ENCODE measurements around the gene PDCD11. TPM values are rescaled to one million over a fixed set of nuclear protein-coding genes. Genes with fewer than 3 reads are reported as not detected.

Gene PDCD11
- total RNA-seq, 1 experiment from 2014 or later: 78.8 TPM

- no peak within 1 kb of the TSS for H3K27ac Mint-ChIP-seq
- ATAC-seq (no peak), DNase-seq (ENCODE audit: low spot score) (no peak)
- no peaks in the 10 kb centered on the region for H3K9me3 Mint-ChIP-seq
- no peaks in the 10 kb centered on the region for H3K36me3 Mint-ChIP-seq
- TF ChIP-seq ATF1 (CRISPR knock-in tag; IDR thresholded peaks at IDR 0.05) (no peak), EMX1 (CRISPR knock-in tag; IDR thresholded peaks at IDR 0.05) (no peak), FOXK1 (CRISPR knock-in tag; IDR thresholded peaks at IDR 0.05) (no peak)
- TF ChIP-seq, protein P1, sequence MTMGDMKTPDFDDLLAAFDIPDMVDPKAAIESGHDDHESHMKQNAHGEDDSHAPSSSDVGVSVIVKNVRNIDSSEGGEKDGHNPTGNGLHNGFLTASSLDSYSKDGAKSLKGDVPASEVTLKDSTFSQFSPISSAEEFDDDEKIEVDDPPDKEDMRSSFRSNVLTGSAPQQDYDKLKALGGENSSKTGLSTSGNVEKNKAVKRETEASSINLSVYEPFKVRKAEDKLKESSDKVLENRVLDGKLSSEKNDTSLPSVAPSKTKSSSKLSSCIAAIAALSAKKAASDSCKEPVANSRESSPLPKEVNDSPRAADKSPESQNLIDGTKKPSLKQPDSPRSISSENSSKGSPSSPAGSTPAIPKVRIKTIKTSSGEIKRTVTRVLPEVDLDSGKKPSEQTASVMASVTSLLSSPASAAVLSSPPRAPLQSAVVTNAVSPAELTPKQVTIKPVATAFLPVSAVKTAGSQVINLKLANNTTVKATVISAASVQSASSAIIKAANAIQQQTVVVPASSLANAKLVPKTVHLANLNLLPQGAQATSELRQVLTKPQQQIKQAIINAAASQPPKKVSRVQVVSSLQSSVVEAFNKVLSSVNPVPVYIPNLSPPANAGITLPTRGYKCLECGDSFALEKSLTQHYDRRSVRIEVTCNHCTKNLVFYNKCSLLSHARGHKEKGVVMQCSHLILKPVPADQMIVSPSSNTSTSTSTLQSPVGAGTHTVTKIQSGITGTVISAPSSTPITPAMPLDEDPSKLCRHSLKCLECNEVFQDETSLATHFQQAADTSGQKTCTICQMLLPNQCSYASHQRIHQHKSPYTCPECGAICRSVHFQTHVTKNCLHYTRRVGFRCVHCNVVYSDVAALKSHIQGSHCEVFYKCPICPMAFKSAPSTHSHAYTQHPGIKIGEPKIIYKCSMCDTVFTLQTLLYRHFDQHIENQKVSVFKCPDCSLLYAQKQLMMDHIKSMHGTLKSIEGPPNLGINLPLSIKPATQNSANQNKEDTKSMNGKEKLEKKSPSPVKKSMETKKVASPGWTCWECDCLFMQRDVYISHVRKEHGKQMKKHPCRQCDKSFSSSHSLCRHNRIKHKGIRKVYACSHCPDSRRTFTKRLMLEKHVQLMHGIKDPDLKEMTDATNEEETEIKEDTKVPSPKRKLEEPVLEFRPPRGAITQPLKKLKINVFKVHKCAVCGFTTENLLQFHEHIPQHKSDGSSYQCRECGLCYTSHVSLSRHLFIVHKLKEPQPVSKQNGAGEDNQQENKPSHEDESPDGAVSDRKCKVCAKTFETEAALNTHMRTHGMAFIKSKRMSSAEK (CRISPR knock-in tag; IDR thresholded peaks at IDR 0.05; ENCODE audit: borderline replicate concordance): no peak
- TF ChIP-seq, protein P2, sequence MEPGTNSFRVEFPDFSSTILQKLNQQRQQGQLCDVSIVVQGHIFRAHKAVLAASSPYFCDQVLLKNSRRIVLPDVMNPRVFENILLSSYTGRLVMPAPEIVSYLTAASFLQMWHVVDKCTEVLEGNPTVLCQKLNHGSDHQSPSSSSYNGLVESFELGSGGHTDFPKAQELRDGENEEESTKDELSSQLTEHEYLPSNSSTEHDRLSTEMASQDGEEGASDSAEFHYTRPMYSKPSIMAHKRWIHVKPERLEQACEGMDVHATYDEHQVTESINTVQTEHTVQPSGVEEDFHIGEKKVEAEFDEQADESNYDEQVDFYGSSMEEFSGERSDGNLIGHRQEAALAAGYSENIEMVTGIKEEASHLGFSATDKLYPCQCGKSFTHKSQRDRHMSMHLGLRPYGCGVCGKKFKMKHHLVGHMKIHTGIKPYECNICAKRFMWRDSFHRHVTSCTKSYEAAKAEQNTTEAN (CRISPR knock-in tag; IDR thresholded peaks at IDR 0.05): no peak
- no peaks in the 10 kb centered on the region for H3K27me3 Mint-ChIP-seq (ENCODE audit: low read depth)
- H3K4me1 Mint-ChIP-seq: peaks cover 7% of the 10 kb centered on the region
- no peak within 1 kb of the TSS for H3K4me3 Mint-ChIP-seq
- ChIA-PET CTCF (no interaction called here), POLR2A (interaction anchor here (1.1 kb wide), 1 partner anchor 10 kb away, joined by 3 read pairs; no protein-coding TSS in a partner anchor)
These were observed 82.7 kb downstream of the PDCD11 start, which contains the start of gene CALHM3 for GRCh38 chr10:103479135-103479534. TSS of gene CALHM3 (minus strand) at chr10:103479240. CDS start at chr10:103479032, 208 bp downstream.

- ChIA-PET CTCF (interaction anchor here (0.8 to 1.1 kb wide), 3 partner anchors 15 to 112 kb away, joined by 3 to 4 read pairs (median 3); no protein-coding TSS in a partner anchor), POLR2A (no interaction called here)
- peaks cover 7% of the 10 kb centered on the region for H3K4me1 Mint-ChIP-seq
- no peak for DNase-seq (ENCODE audit: low spot score)
- TF ChIP-seq PREB (CRISPR knock-in tag; IDR thresholded peaks at IDR 0.05; ENCODE audit: borderline replicate concordance) (no peak), ZNF263 (CRISPR knock-in tag; IDR thresholded peaks at IDR 0.05; ENCODE audit: low read depth) (no peak)
- TF ChIP-seq, protein P3, sequence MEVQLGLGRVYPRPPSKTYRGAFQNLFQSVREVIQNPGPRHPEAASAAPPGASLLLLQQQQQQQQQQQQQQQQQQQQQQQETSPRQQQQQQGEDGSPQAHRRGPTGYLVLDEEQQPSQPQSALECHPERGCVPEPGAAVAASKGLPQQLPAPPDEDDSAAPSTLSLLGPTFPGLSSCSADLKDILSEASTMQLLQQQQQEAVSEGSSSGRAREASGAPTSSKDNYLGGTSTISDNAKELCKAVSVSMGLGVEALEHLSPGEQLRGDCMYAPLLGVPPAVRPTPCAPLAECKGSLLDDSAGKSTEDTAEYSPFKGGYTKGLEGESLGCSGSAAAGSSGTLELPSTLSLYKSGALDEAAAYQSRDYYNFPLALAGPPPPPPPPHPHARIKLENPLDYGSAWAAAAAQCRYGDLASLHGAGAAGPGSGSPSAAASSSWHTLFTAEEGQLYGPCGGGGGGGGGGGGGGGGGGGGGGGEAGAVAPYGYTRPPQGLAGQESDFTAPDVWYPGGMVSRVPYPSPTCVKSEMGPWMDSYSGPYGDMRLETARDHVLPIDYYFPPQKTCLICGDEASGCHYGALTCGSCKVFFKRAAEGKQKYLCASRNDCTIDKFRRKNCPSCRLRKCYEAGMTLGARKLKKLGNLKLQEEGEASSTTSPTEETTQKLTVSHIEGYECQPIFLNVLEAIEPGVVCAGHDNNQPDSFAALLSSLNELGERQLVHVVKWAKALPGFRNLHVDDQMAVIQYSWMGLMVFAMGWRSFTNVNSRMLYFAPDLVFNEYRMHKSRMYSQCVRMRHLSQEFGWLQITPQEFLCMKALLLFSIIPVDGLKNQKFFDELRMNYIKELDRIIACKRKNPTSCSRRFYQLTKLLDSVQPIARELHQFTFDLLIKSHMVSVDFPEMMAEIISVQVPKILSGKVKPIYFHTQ (CRISPR knock-in tag; IDR thresholded peaks at IDR 0.05): no peak
- no peak overlapping the region for H3K27ac Mint-ChIP-seq
- no peaks in the 10 kb centered on the region for H3K36me3 Mint-ChIP-seq
- no peak for ATAC-seq
- no peaks in the 10 kb centered on the region for H3K9me3 Mint-ChIP-seq
- no peaks in the 10 kb centered on the region; the same call in 1 of the 2 replicates for H3K27me3 Mint-ChIP-seq (ENCODE audit: low read depth)
- H3K4me3 Mint-ChIP-seq: no peak overlapping the region
These were observed 84.1 kb downstream of the PDCD11 start for GRCh38 chr10:103480521-103480920.

DNA sequence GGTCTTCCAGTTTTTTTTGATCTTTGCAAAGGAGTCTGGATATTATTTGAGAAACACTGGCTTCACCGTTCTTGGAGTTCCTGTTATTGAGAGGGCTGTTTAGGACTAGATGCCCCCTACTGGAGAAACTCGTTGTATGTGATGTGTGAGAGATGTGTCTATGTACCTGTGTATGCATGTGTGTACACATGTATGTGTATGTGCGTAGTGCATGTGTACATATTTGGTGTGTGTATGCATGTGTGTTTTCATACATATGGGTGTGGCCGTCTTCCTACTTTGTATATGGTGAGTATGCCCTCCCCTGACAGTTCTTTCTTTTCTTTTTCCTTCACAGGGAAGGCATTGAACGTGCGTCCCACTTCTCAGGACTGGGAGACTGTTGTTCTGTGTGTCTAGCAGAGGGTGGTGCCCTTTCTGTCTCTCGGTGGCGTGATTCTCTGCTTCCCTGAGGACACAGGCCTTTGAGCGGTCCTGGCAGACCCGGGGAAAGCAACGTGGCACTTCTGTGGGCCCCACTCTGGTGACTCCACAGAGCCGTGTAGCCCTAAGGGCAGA is 85.6 kb downstream of the PDCD11 start:
- Mint-ChIP-seq H3K36me3 (no peaks in the 10 kb centered on the region), H3K4me3 (no peak overlapping the region), H3K9me3 (no peaks in the 10 kb centered on the region), H3K27me3 (ENCODE audit: low read depth) (no peaks in the 10 kb centered on the region; the same call in 1 of the 2 replicates), H3K27ac (no peak overlapping the region), H3K4me1 (no peaks in the 10 kb centered on the region)
- DNase-seq (ENCODE audit: low spot score) (no peak), ATAC-seq (peak; percentile 48)
- ChIA-PET CTCF (no interaction called here), POLR2A (no interaction called here)
- TF ChIP-seq FOXP1 (CRISPR knock-in tag; IDR thresholded peaks at IDR 0.05; ENCODE audit: borderline replicate concordance) (no peak), CTCF (IDR thresholded peaks at IDR 0.05) (peak; percentile 39; the same call in 1 of the 2 replicates)
